GM12801 (cell line): ENCODE data around the gene PLEKHN1.

Experiments
- TF ChIP-seq, protein P1 (sequence below): IDR thresholded peaks from one replicate; pipeline ENCODE4 v1.5.1; 2011; ENCODE audit warnings: control low read depth; ENCODE audit not compliant: insufficient read length; ENCODE audit errors: extremely low read depth

Gene PLEKHN1

GRCh38 chr1:982765-983436 is 16.6 kb downstream of the PLEKHN1 start:
- TF ChIP-seq, protein P1, sequence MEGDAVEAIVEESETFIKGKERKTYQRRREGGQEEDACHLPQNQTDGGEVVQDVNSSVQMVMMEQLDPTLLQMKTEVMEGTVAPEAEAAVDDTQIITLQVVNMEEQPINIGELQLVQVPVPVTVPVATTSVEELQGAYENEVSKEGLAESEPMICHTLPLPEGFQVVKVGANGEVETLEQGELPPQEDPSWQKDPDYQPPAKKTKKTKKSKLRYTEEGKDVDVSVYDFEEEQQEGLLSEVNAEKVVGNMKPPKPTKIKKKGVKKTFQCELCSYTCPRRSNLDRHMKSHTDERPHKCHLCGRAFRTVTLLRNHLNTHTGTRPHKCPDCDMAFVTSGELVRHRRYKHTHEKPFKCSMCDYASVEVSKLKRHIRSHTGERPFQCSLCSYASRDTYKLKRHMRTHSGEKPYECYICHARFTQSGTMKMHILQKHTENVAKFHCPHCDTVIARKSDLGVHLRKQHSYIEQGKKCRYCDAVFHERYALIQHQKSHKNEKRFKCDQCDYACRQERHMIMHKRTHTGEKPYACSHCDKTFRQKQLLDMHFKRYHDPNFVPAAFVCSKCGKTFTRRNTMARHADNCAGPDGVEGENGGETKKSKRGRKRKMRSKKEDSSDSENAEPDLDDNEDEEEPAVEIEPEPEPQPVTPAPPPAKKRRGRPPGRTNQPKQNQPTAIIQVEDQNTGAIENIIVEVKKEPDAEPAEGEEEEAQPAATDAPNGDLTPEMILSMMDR: no peak

DNA sequence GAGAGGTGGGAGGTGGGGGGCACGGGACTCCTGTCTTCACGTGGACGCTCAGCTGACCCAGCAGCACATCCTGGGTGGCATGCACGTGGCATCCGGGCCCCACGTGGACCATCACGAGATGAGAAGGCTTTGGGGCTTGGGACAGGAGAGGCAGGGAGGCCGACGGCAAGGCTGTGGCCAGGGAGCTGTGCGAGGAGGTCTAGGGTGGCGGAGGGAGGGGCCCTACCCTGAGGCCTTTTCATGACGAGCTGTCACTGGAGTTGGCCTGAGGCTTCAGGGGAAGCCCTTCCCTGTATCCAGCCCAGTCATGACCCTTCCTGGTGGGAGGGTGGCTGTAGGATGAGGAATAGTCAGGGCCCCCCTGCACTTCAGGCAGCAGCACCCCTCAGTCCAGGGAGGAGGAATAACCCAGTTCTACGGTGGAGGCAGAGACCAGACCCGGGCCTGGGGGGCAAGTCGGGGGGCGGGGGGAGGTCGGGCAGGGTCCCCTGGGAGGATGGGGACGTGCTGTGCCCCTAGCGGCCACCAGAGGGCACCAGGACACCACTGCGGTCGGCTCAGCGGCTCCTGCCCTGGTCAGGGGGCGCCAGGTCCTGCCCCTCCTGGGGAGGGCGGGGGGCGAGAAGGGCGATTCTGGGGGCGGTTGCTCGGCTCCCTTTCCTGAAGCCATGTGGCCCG is 17.7 kb downstream of the PLEKHN1 start:
- TF ChIP-seq, protein P1: no peak

DNA sequence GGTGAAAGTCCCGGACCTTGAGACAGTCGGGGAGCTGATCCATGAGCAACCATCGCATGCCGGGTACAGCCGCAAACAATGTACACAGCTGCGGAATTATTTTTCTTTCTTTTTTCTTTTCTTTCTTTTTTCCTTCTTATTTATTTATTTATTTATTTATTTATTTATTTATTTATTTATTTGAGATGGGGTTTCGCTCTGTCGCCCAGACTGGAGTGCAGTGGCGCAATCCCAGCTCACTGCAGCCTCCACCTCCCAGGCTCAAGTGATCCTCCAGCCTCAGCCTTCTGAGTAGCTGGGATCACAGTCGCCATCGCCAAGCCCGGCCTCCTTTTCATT is 18.2 kb downstream of the PLEKHN1 start:
- TF ChIP-seq, protein P1: no peak

GRCh38 chr1:985126-985525 is 18.8 kb downstream of the PLEKHN1 start:
- TF ChIP-seq, protein P1: no peak

- TF ChIP-seq, protein P1: no peak
Measured at GRCh38 chr1:991895-992294, 25.6 kb downstream of the PLEKHN1 start.

GRCh38 chr1:992362-992761 is 26.1 kb downstream of the PLEKHN1 start:
- TF ChIP-seq, protein P1: no peak

- TF ChIP-seq, protein P1: no peak
Measured at GRCh38 chr1:993379-993995, 27.2 kb downstream of the PLEKHN1 start.
